DND-41 (cell line): ENCODE measurements around the gene LINS1.

Source experiments
- ATAC-seq: fragments of 200-7000 bp; cut with Tn5 transposase; 3 replicates; pipeline ENCODE4 v1.9.1; 2021; ENCODE audit warnings: low read depth; ENCODE audit not compliant: insufficient read depth
- DNase-seq: peaks from one replicate; pipeline ENCODE4 v3.0.0-alpha.2; 2020
- H2AFZ ChIP-seq: 2 replicates; pipeline ENCODE4 v1.6.0; 2012; ENCODE audit warnings: low read depth, low read length
- H3K27ac ChIP-seq: 2 replicates; pipeline ENCODE4 v1.5.1; 2012; ENCODE audit warnings: low read length, inconsistent platforms
- H3K27me3 ChIP-seq: fragments of 200-600 bp; sonication (generic); 2 replicates; pipeline ENCODE4 v1.6.0; 2012; ENCODE audit warnings: low read length, mild to moderate bottlenecking, inconsistent platforms; ENCODE audit not compliant: insufficient read depth, poor library complexity
- H3K36me3 ChIP-seq: 2 replicates; pipeline ENCODE4 v1.5.1; 2012; ENCODE audit warnings: low read length, inconsistent platforms; ENCODE audit not compliant: insufficient read depth
- H3K4me1 ChIP-seq: 2 replicates; pipeline ENCODE4 v1.5.1; 2012; ENCODE audit warnings: mild to moderate bottlenecking, low read length; ENCODE audit not compliant: insufficient read depth
- H3K4me2 ChIP-seq: 2 replicates; pipeline ENCODE4 v1.6.0; 2012; ENCODE audit warnings: mild to moderate bottlenecking, moderate library complexity, low read length, inconsistent platforms; ENCODE audit not compliant: insufficient read depth
- H3K4me3 ChIP-seq, 2 experiments: fragments of 200-600 bp in 1 of 2; shearing (Covaris generic) in 1 of 2; 2 replicates each; pipeline ENCODE4 v1.5.1; 2012 to 2016; ENCODE audit warnings: inconsistent platforms in 2 of 2, low read length in 2 of 2, mild to moderate bottlenecking in 2 of 2, low read depth in 1 of 2, moderate library complexity in 1 of 2
- H3K79me2 ChIP-seq: 2 replicates; pipeline ENCODE4 v1.6.0; 2012; ENCODE audit warnings: low read length, inconsistent platforms; ENCODE audit not compliant: insufficient read depth
- H3K9ac ChIP-seq: 2 replicates; pipeline ENCODE4 v1.6.0; 2012; ENCODE audit warnings: low read depth, mild to moderate bottlenecking, inconsistent platforms, low read length, moderate library complexity
- H3K9me3 ChIP-seq: 2 replicates; pipeline ENCODE4 v1.5.1; 2012; ENCODE audit warnings: low read length, moderate library complexity, mild to moderate bottlenecking, inconsistent platforms; ENCODE audit not compliant: insufficient read depth, severe bottlenecking
- H4K20me1 ChIP-seq: 2 replicates; pipeline ENCODE4 v1.6.0; 2012; ENCODE audit warnings: low read length; ENCODE audit not compliant: insufficient read depth
- CTCF ChIP-seq: IDR thresholded peaks from 2 replicates; pipeline ENCODE4 v1.5.1; 2012; ENCODE audit warnings: borderline replicate concordance, low read length, moderate library complexity, mild to moderate bottlenecking; ENCODE audit not compliant: poor library complexity, severe bottlenecking; ENCODE audit errors: extremely low read depth
- EZH2 ChIP-seq: IDR thresholded peaks from 3 replicates; pipeline ENCODE4 v1.6.1; 2012; ENCODE audit warnings: borderline replicate concordance, low read depth, mild to moderate bottlenecking, moderate library complexity, low read length, inconsistent platforms; ENCODE audit not compliant: severe bottlenecking

The LINS1 gene

DNA sequence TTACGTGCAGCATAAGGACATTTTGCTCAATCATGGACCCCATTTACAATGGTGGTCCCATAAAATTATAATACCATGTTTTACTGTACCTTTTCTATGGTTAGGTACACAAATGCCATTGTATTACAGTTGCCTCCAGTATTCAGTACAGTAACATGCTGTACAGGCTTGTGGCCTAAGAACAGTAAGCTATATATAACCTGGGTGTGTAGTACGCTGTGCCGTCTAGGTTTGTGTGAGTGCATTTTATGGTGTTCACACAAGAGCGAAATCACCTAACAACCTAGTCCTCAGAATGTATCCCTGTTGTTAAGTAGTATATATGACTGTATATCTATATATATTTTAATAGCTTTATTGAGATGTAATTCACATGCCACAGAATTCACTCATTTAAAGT lies 12.9 kb upstream of the LINS1 start:
- TF ChIP-seq EZH2 (no peak), CTCF (no peak)
- Histone ChIP-seq H3K79me2 (no peaks in the 10 kb centered on the region), H3K36me3 (peaks cover 48% of the 10 kb centered on the region), H3K9me3 (no peaks in the 10 kb centered on the region), H3K4me1 (no peaks in the 10 kb centered on the region), H3K27me3 (no peaks in the 10 kb centered on the region), H3K4me2 (no peak overlapping the region), H3K27ac (no peak overlapping the region), H2AFZ (no peak overlapping the region), H3K9ac (no peak overlapping the region), H3K4me3 (no peak overlapping the region), H4K20me1 (no peaks in the 10 kb centered on the region)
- ATAC-seq (no peak), DNase-seq (no peak)

DNA sequence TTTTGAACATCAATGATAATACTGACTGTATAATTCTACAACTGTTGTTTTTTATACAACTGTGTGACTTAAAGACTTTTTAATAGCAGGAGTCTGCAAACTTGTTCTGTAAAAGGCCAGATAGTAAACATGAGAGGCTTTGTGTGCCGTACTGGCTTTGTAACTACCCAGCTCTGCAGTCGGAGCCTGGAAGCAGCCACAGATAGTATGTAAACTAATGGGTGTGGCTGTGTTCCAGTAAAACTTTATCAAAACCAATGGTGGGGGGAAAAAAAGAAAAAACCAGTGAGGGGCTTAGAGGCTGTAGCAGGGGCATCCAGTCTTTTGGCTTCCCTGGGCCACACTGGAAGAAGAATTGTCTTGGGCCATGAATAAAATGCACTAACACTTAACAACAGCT lies 12.4 kb upstream of the LINS1 start:
- Histone ChIP-seq H3K79me2 (no peaks in the 10 kb centered on the region), H3K36me3 (peaks cover 46% of the 10 kb centered on the region), H3K9ac (no peak overlapping the region), H4K20me1 (no peaks in the 10 kb centered on the region), H3K4me3 (no peak overlapping the region), H2AFZ (no peak overlapping the region), H3K4me1 (no peaks in the 10 kb centered on the region), H3K27me3 (no peaks in the 10 kb centered on the region), H3K9me3 (no peaks in the 10 kb centered on the region), H3K4me2 (no peak overlapping the region), H3K27ac (no peak overlapping the region)
- no peak for TF ChIP-seq CTCF
- no peak for TF ChIP-seq EZH2
- no peak for DNase-seq
- ATAC-seq, result no peak

DNA sequence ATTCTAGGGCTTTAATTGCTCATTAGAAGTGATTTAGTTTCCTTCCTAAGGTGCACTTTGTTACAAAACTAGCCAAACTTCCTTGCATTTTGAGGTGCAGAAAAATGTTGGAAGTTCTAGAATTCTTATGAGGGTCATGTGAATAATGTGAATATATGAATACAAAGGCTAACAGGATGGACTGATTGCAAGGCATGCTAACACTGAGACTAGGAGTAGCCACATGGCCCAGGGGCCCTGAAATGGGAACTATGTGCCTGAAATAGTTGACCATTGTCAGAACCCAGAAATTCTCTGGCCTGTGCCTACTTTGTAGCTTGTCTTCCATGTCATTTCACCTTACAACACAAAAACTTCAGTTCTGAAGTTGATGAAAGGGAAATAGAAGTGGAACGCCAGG lies 11.2 kb upstream of the LINS1 start:
- no peak overlapping the region for H3K4me2 ChIP-seq
- peaks cover 2% of the 10 kb centered on the region; the same call in 1 of the 2 replicates for H3K79me2 ChIP-seq
- H3K27ac ChIP-seq, result no peak overlapping the region
- H3K9ac ChIP-seq, result no peak overlapping the region
- H3K4me1 ChIP-seq, result no peaks in the 10 kb centered on the region
- H3K9me3 ChIP-seq, result no peaks in the 10 kb centered on the region
- no peak for DNase-seq
- no peaks in the 10 kb centered on the region for H3K27me3 ChIP-seq
- no peak overlapping the region for H2AFZ ChIP-seq
- H3K36me3 ChIP-seq, result peaks cover 48% of the 10 kb centered on the region
- ATAC-seq, result no peak
- TF ChIP-seq CTCF (no peak), EZH2 (no peak)
- H3K4me3 ChIP-seq, result no peak overlapping the region
- no peaks in the 10 kb centered on the region for H4K20me1 ChIP-seq

GRCh38 chr15:100612539-100612938 lies 10.6 kb upstream of the LINS1 start:
- Histone ChIP-seq H2AFZ (no peak overlapping the region), H3K9ac (no peak overlapping the region), H3K4me2 (no peak overlapping the region), H3K4me1 (no peaks in the 10 kb centered on the region), H3K79me2 (peaks cover 4% of the 10 kb centered on the region; the same call in 1 of the 2 replicates), H3K36me3 (peaks cover 55% of the 10 kb centered on the region), H3K27ac (no peak overlapping the region), H3K27me3 (no peaks in the 10 kb centered on the region), H3K9me3 (no peaks in the 10 kb centered on the region), H4K20me1 (no peaks in the 10 kb centered on the region), H3K4me3 (no peak overlapping the region)
- ATAC-seq (no peak), DNase-seq (no peak)
- TF ChIP-seq CTCF (no peak), EZH2 (no peak)
